ENCODE data around the gene APOC3. TPM values are rescaled to one million over a fixed set of nuclear protein-coding genes. Genes with fewer than 3 reads are reported as not detected.

APOC3 gene
- polyA plus RNA-seq, 1 donor (not counting 4 experiments of a cell fraction or from before 2014, with no cell fraction given): not detected

- FAIRE-seq: no peak
- no peak for DNase-seq (ENCODE audit: low read depth, low spot score)
- H3K9me1 ChIP-seq (ENCODE audit: control insufficient read depth, extremely low read depth, insufficient read depth, low read length): no peaks in the 10 kb centered on the region
These were observed 3.6 kb upstream of the APOC3 start for GRCh38 chr11:116825854-116826750.

GRCh38 chr11:116826751-116827431, 2.8 kb upstream of the APOC3 start:
- dilution Hi-C loops (cut with MboI; ENCODE audit: extremely low pct_ligation_motif_present, low sequenced_read_pairs): no loop called here
- H3K9me3 ChIP-seq (ENCODE audit: control insufficient read depth, low read depth, low read length): no peaks in the 10 kb centered on the region
- H3K4me3 ChIP-seq (ENCODE audit: control insufficient read depth in 2 of 3, extremely low read depth in 1 of 3, insufficient read depth in 2 of 3, low read depth in 1 of 3, low read length in 3 of 3): no peak overlapping the region
- H3K9ac ChIP-seq (ENCODE audit: control insufficient read depth, extremely low read depth, insufficient read depth, low read length): no peak overlapping the region
- no peak overlapping the region for H3K27ac ChIP-seq (ENCODE audit: control insufficient read depth, insufficient read depth, low read length)
- H4K20me1 ChIP-seq (ENCODE audit: control insufficient read depth, extremely low read depth, insufficient read depth, low read length): no peaks in the 10 kb centered on the region
- no peaks in the 10 kb centered on the region for H3K79me2 ChIP-seq (ENCODE audit: control insufficient read depth, insufficient read depth, low read length)
- no peaks in the 10 kb centered on the region for H3K36me3 ChIP-seq (ENCODE audit: control insufficient read depth in 2 of 2, extremely low read depth in 1 of 2, insufficient read depth in 2 of 2, low read length in 2 of 2)
- DNase-seq (ENCODE audit: low read depth, low spot score) (no peak), FAIRE-seq (no peak)
- H3K9me1 ChIP-seq (ENCODE audit: control insufficient read depth, extremely low read depth, insufficient read depth, low read length): no peaks in the 10 kb centered on the region
- no peaks in the 10 kb centered on the region for H3K4me1 ChIP-seq (ENCODE audit: control insufficient read depth, extremely low read depth, insufficient read depth, low read length)
- TF ChIP-seq CTCF (optimal IDR thresholded peaks at IDR 0.05 in 1 of 3, IDR thresholded peaks at IDR 0.05 in 1 of 3, conservative IDR thresholded peaks at IDR 0.05 in 1 of 3; ENCODE audit: extremely low read depth in 1 of 3, insufficient read depth in 2 of 3, low read length in 3 of 3) (no peak), EZH2 (IDR thresholded peaks at IDR 0.05; ENCODE audit: low read length) (no peak)
- H3K4me2 ChIP-seq (ENCODE audit: control insufficient read depth, extremely low read depth, insufficient read depth, low read depth, low read length): no peak overlapping the region
- no peak overlapping the region for H2AFZ ChIP-seq (ENCODE audit: control insufficient read depth, low read length)
- H3K27me3 ChIP-seq (ENCODE audit: control insufficient read depth, extremely low read depth, insufficient read depth, low read length): no peaks in the 10 kb centered on the region

More at GRCh38 chr11:116825854-116826750, 3.6 kb upstream of the APOC3 start:
- TF ChIP-seq EZH2 (IDR thresholded peaks at IDR 0.05; ENCODE audit: low read length) (no peak), CTCF (optimal IDR thresholded peaks at IDR 0.05 in 1 of 3, IDR thresholded peaks at IDR 0.05 in 1 of 3, conservative IDR thresholded peaks at IDR 0.05 in 1 of 3; ENCODE audit: extremely low read depth in 1 of 3, insufficient read depth in 2 of 3, low read length in 3 of 3) (no peak)
- no peak overlapping the region for H3K9ac ChIP-seq (ENCODE audit: control insufficient read depth, extremely low read depth, insufficient read depth, low read length)
- no peak overlapping the region for H2AFZ ChIP-seq (ENCODE audit: control insufficient read depth, low read length)
- no peaks in the 10 kb centered on the region for H3K9me3 ChIP-seq (ENCODE audit: control insufficient read depth, low read depth, low read length)
- no peaks in the 10 kb centered on the region for H4K20me1 ChIP-seq (ENCODE audit: control insufficient read depth, extremely low read depth, insufficient read depth, low read length)
- H3K4me1 ChIP-seq (ENCODE audit: control insufficient read depth, extremely low read depth, insufficient read depth, low read length): no peaks in the 10 kb centered on the region
- no peak overlapping the region for H3K27ac ChIP-seq (ENCODE audit: control insufficient read depth, insufficient read depth, low read length)
- no peak overlapping the region for H3K4me2 ChIP-seq (ENCODE audit: control insufficient read depth, extremely low read depth, insufficient read depth, low read depth, low read length)
- no peaks in the 10 kb centered on the region for H3K79me2 ChIP-seq (ENCODE audit: control insufficient read depth, insufficient read depth, low read length)
- dilution Hi-C loops (cut with MboI; ENCODE audit: extremely low pct_ligation_motif_present, low sequenced_read_pairs): no loop called here
- H3K36me3 ChIP-seq (ENCODE audit: control insufficient read depth in 2 of 2, extremely low read depth in 1 of 2, insufficient read depth in 2 of 2, low read length in 2 of 2): no peaks in the 10 kb centered on the region
- H3K4me3 ChIP-seq (ENCODE audit: control insufficient read depth in 2 of 3, extremely low read depth in 1 of 3, insufficient read depth in 2 of 3, low read depth in 1 of 3, low read length in 3 of 3): no peak overlapping the region
- H3K27me3 ChIP-seq (ENCODE audit: control insufficient read depth, extremely low read depth, insufficient read depth, low read length): no peaks in the 10 kb centered on the region

Measured in keratinocyte (primary cell).